Epithelial cell of esophagus (primary cell): ENCODE measurements around the gene SOD2.

Experiments
- DNase-seq: peaks from one replicate; pipeline ENCODE4 v3.0.0; 2010; ENCODE audit warnings: low read depth
- H3K4me3 ChIP-seq: 2 replicates; pipeline ENCODE4 v1.5.1; 2011; ENCODE audit warnings: mild to moderate bottlenecking, low read length, control low read depth
- CTCF ChIP-seq: IDR thresholded peaks from 2 replicates; pipeline ENCODE4 v1.5.1; 2011; ENCODE audit warnings: low read depth, mild to moderate bottlenecking, low read length, control low read depth, inconsistent platforms; ENCODE audit not compliant: insufficient read depth; ENCODE audit errors: missing control alignments

The SOD2 gene

DNA sequence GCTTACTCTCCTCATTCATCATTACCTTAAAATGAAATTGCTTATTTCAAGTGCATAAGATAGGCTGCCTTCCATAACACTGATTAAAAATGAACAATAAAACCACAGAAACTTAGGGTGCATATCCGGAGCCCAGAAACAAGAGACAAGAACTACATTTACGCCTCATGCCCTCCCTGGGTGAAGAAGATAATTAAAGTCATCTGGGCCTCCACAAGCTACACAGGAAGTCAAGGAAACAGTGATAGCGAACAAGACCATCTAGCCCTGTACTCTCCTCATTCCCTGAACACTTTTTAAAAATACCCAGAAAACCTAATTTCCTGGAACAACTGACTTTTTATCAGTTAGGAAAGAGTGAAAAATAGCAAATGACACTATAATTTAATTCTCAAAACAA lies 6.3 kb downstream of the SOD2 start:
- no peak for TF ChIP-seq CTCF
- no peak overlapping the region for H3K4me3 ChIP-seq
- no peak for DNase-seq

DNA sequence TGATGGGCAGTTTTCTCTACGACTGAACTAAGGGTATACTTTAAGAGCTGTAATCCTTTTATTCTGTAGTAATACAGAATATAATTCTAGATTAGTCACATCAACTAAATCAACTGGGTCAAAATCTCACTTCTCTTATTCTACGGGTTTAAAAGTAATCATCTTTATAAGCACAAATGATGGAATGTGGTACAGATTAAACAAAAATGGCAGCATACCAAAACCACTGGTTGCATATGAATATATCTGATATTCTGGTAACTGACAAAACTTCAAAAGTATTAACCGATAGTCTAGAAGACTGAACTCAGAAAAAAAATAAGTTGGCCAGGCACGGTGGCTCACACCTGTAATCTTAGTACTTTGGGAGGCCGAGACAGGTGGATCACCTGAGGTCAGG lies 7.0 kb downstream of the SOD2 start:
- TF ChIP-seq CTCF, result no peak
- H3K4me3 ChIP-seq, result no peak overlapping the region
- DNase-seq, result no peak

GRCh38 chr6:159684013-159684304 lies 9.1 kb downstream of the SOD2 start:
- H3K4me3 ChIP-seq, result no peak overlapping the region
- no peak for DNase-seq
- TF ChIP-seq CTCF, result no peak

- no peak overlapping the region for H3K4me3 ChIP-seq
- no peak for DNase-seq
- TF ChIP-seq CTCF, result no peak
Measured at GRCh38 chr6:159682810-159683209, 10.2 kb downstream of the SOD2 start.

DNA sequence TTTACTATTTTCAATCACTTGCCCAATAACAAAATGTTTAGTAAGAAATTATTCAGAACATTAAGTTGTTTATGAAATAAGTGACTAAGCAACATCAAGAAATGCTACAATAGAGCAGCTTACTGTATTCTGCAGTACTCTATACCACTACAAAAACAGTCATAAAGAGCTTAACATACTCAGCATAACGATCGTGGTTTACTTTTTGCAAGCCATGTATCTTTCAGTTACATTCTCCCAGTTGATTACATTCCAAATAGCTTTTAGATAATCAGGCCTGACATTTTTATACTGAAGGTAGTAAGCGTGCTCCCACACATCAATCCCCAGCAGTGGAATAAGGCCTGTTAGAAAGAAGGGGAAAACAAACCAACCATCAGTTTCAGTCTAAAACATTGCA lies 10.7 kb downstream of the SOD2 start:
- no peak for TF ChIP-seq CTCF
- no peak for DNase-seq
- H3K4me3 ChIP-seq, result no peak overlapping the region

GRCh38 chr6:159681191-159681880 lies 11.7 kb downstream of the SOD2 start:
- H3K4me3 ChIP-seq, result no peak overlapping the region
- DNase-seq, result no peak
- no peak for TF ChIP-seq CTCF

- H3K4me3 ChIP-seq, result no peak overlapping the region
- no peak for TF ChIP-seq CTCF
Measured at GRCh38 chr6:159680104-159680503, 12.9 kb downstream of the SOD2 start.

More at GRCh38 chr6:159680104-159680503, 12.9 kb downstream of the SOD2 start:
- DNase-seq, result no peak
